GM19240 (cell line): ENCODE measurements around the gene SYNPO2.

ENCODE experiments used
- DNase-seq: peaks from one replicate; pipeline ENCODE4 v3.0.0; 2011; ENCODE audit warnings: low spot score; ENCODE audit not compliant: insufficient read length

SYNPO2 gene

DNA sequence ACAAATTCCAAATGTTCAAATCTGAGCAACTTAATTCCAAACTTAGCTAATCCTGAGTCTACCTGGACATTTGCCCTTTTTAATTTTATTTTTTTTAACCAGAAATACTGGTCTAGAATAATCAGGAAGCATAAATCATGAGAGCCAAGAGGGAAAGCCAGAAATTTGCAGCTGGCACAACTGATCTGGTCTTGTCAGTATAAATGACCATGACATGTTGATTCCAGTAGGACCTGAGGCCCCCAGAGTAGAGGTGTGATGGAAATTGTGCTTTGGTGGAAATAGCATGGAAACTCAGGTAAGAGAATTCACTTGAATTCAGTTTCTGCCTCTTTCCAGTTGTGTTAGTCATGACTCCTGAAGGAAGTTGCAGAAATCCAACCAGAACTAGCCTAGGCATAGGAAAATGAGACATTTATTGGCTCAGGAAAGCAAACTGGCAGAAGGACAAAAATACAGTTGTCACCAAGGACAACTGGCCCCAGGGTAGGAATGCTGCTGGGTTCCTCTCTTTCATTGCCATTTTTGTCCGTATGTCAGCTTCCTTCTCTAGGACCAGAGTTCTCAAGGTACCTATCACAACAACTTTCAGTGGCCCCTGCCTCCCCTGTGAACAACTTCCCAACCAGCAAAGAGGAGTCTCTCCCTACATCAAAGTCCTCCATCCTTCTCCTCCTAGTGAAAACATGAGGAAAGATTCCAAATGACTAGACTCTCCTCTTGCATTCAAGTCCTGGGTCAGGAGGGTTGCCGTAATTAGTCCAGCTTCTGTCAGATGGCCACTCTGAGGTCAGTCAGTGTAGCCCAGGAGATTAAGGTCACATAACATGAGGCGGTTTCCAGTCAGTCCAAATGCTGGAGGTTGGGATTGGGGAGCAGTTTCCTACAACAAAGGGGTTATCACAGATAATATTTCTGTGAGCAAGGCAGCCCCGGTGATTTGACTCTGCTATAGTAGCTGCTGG, 217.7 kb downstream of the SYNPO2 start:
- no peak for DNase-seq

DNA sequence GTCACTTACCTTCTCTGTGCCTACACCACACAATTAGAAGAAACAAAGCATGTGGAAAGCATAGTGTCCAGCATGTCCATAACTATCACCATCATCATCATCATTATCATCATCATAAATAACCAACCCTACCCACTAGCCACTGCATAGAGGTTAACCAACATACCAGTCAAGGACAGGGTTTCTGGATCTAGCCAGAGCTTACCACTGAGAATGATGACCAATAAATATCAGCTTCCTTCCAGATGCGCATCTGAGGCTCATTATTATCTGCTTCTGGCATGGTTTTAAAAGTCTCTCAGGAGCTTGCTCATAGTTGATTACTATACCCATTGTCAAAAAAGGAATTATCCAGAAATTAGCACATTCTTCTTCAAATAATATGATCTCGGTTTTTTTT, 221.5 kb downstream of the SYNPO2 start:
- DNase-seq = no peak
